Measurements from ENCODE around the gene YOD1.
A peak's percentile ranks its signal among the peaks of the same experiment; 100 is the strongest.

The YOD1 gene

GRCh38 chr1:207051191-207051943, at the start of gene YOD1:
Gene YOD1 (minus strand): TSS chr1:207051208. CDS start chr1:207051030, 178 bp downstream.
- peaks cover 10% of the 10 kb centered on the region for H3K9me3 Mint-ChIP-seq
- H3K4me1 Mint-ChIP-seq: peaks cover 55% of the 10 kb centered on the region
- no peak for DNase-seq
- no peak for TF ChIP-seq CTCF (IDR thresholded peaks at IDR 0.05)
- peak within 1 kb of the TSS; percentile 99 for H3K27ac Mint-ChIP-seq
- peaks cover 5% of the 10 kb centered on the region for H3K36me3 Mint-ChIP-seq (ENCODE audit: low read depth)
- peaks cover 26% of the 10 kb centered on the region for H3K27me3 Mint-ChIP-seq (ENCODE audit: low read depth, poor library complexity)
- H3K4me3 Mint-ChIP-seq: peak within 1 kb of the TSS; percentile 100

- Mint-ChIP-seq H3K4me3 (no peak overlapping the region), H3K4me1 (no peaks in the 10 kb centered on the region)
- no peak for DNase-seq
Observed at GRCh38 chr1:207097871-207098324, 46.9 kb upstream of the YOD1 start.

GRCh38 chr1:207093944-207094343, 42.9 kb upstream of the YOD1 start:
- Mint-ChIP-seq H3K4me3 (no peak overlapping the region), H3K27ac (no peak overlapping the region), H3K27me3 (ENCODE audit: low read depth, poor library complexity) (peaks cover 11% of the 10 kb centered on the region), H3K4me1 (no peaks in the 10 kb centered on the region), H3K9me3 (peaks cover 12% of the 10 kb centered on the region), H3K36me3 (ENCODE audit: low read depth) (no peaks in the 10 kb centered on the region)
- DNase-seq: no peak
- no peak for TF ChIP-seq CTCF (IDR thresholded peaks at IDR 0.05)

More at GRCh38 chr1:207097871-207098324, 46.9 kb upstream of the YOD1 start:
- no peaks in the 10 kb centered on the region for H3K36me3 Mint-ChIP-seq (ENCODE audit: low read depth)
- no peak overlapping the region for H3K27ac Mint-ChIP-seq
- H3K9me3 Mint-ChIP-seq: peaks cover 16% of the 10 kb centered on the region
- no peak for TF ChIP-seq CTCF (IDR thresholded peaks at IDR 0.05)
- peaks cover 10% of the 10 kb centered on the region for H3K27me3 Mint-ChIP-seq (ENCODE audit: low read depth, poor library complexity)

GRCh38 chr1:207091200-207091908, 40.3 kb upstream of the YOD1 start:
- H3K4me3 Mint-ChIP-seq: no peak overlapping the region
- H3K27ac Mint-ChIP-seq: no peak overlapping the region
- DNase-seq: no peak
- H3K36me3 Mint-ChIP-seq (ENCODE audit: low read depth): no peaks in the 10 kb centered on the region
- TF ChIP-seq CTCF (IDR thresholded peaks at IDR 0.05): no peak
- H3K27me3 Mint-ChIP-seq (ENCODE audit: low read depth, poor library complexity): peaks cover 16% of the 10 kb centered on the region
- no peaks in the 10 kb centered on the region for H3K4me1 Mint-ChIP-seq
- peaks cover under 1% of the 10 kb centered on the region for H3K9me3 Mint-ChIP-seq

GRCh38 chr1:207089627-207090355, 38.8 kb upstream of the YOD1 start:
- Mint-ChIP-seq H3K4me1 (no peaks in the 10 kb centered on the region), H3K9me3 (no peaks in the 10 kb centered on the region), H3K36me3 (ENCODE audit: low read depth) (no peaks in the 10 kb centered on the region), H3K27me3 (ENCODE audit: low read depth, poor library complexity) (peaks cover 15% of the 10 kb centered on the region), H3K27ac (no peak overlapping the region), H3K4me3 (no peak overlapping the region)
- no peak for TF ChIP-seq CTCF (IDR thresholded peaks at IDR 0.05)
- no peak for DNase-seq
